Endothelial cell (in vitro differentiated cells): ENCODE measurements around the gene STXBP4. TPM values are rescaled to one million over a fixed set of nuclear protein-coding genes. Genes with fewer than 3 reads are reported as not detected.

Source experiments
- DNase-seq: peaks from one replicate; pipeline ENCODE4 v3.0.0; 2021; ENCODE audit warnings: low spot score
- H3K27ac Mint-ChIP-seq: one replicate; pipeline ENCODE4 v1.8.0; 2021; ENCODE audit warnings: mixed read lengths, inconsistent platforms; ENCODE audit not compliant: unreplicated experiment
- H3K27me3 Mint-ChIP-seq: one replicate; pipeline ENCODE4 v1.8.0; 2021; ENCODE audit warnings: mild to moderate bottlenecking, moderate library complexity, mixed read lengths, inconsistent platforms; ENCODE audit not compliant: unreplicated experiment
- H3K36me3 Mint-ChIP-seq: one replicate; pipeline ENCODE4 v1.8.0; 2021; ENCODE audit warnings: mild to moderate bottlenecking, low read depth, mixed read lengths, inconsistent platforms; ENCODE audit not compliant: unreplicated experiment
- H3K4me1 Mint-ChIP-seq: one replicate; pipeline ENCODE4 v1.8.0; 2021; ENCODE audit warnings: mild to moderate bottlenecking, mixed read lengths, inconsistent platforms; ENCODE audit not compliant: unreplicated experiment
- H3K4me3 Mint-ChIP-seq: one replicate; pipeline ENCODE4 v1.8.0; 2021; ENCODE audit warnings: mild to moderate bottlenecking, mixed read lengths, inconsistent platforms; ENCODE audit not compliant: unreplicated experiment
- H3K9me3 Mint-ChIP-seq: one replicate; pipeline ENCODE4 v1.8.0; 2021; ENCODE audit warnings: mixed read lengths, inconsistent platforms; ENCODE audit not compliant: unreplicated experiment
- total RNA-seq: library from RNA; stranded (reverse); fragmentation: NEBNext Ultra II Directional; extraction: Animal tissue kit (Norgen Biotek cat#: 25700); gene quantifications from one replicate; pipeline ENCODE4 v1.2.1, GENCODE V29; 2021; ENCODE audit not compliant: unreplicated experiment
- TF ChIP-seq, protein P1 (sequence below): fragments of 200-600 bp; sonication (generic); IDR thresholded peaks from one replicate; pipeline ENCODE4 v1.5.0; 2021; ENCODE audit warnings: antibody characterized with exemption; ENCODE audit not compliant: unreplicated experiment

Gene STXBP4
- total RNA-seq, 1 donor from 2014 or later: 7.5 TPM

DNA sequence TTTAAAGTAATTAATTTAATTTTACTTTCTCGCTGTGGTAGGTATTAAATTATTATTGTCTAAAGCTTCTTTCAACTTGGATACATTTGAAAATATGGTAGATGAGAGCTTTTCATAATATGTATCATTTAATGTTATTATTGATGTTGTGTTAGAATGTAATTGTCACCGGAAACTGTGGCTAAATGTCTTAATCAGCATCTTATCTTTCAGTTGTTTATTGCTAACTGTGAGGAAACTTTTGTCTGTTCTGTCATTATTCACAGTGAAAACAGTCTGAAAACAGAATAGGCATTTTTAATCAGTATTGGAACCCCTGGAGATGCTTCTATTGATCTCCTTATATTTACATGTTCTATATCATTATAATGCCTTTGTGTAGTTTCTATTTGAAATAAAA lies 120.7 kb downstream of the STXBP4 start:
- no peak for DNase-seq
- no peaks in the 10 kb centered on the region for H3K9me3 Mint-ChIP-seq
- TF ChIP-seq, protein P1, sequence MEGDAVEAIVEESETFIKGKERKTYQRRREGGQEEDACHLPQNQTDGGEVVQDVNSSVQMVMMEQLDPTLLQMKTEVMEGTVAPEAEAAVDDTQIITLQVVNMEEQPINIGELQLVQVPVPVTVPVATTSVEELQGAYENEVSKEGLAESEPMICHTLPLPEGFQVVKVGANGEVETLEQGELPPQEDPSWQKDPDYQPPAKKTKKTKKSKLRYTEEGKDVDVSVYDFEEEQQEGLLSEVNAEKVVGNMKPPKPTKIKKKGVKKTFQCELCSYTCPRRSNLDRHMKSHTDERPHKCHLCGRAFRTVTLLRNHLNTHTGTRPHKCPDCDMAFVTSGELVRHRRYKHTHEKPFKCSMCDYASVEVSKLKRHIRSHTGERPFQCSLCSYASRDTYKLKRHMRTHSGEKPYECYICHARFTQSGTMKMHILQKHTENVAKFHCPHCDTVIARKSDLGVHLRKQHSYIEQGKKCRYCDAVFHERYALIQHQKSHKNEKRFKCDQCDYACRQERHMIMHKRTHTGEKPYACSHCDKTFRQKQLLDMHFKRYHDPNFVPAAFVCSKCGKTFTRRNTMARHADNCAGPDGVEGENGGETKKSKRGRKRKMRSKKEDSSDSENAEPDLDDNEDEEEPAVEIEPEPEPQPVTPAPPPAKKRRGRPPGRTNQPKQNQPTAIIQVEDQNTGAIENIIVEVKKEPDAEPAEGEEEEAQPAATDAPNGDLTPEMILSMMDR: no peak
- no peak overlapping the region for H3K27ac Mint-ChIP-seq
- H3K36me3 Mint-ChIP-seq: no peaks in the 10 kb centered on the region
- H3K4me1 Mint-ChIP-seq: no peaks in the 10 kb centered on the region
- no peak overlapping the region for H3K4me3 Mint-ChIP-seq
- peaks cover 3% of the 10 kb centered on the region for H3K27me3 Mint-ChIP-seq

DNA sequence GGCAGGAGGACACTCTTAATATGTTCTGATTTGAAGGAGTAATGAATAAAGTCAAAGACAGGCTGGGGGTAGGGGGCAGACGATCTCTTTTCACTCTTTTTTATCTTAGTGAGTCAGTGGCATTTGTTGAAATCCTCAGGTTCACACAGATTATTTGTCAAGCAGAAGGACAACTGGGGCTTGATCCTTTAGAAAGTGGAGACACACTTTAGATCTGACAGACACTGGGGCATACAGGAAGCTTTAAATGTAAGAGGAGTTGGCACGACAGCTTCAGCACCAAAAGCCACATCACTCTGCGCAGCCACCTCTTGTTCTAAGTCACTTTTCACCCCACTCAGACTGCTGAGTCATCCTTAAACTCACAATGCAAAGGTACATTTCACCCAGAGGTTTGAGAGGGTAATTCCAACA lies 121.5 kb downstream of the STXBP4 start:
- Mint-ChIP-seq H3K27ac (no peak overlapping the region), H3K27me3 (peaks cover 3% of the 10 kb centered on the region), H3K36me3 (no peaks in the 10 kb centered on the region), H3K4me3 (no peak overlapping the region), H3K9me3 (no peaks in the 10 kb centered on the region), H3K4me1 (no peaks in the 10 kb centered on the region)
- TF ChIP-seq, protein P1: no peak
- DNase-seq: no peak

DNA sequence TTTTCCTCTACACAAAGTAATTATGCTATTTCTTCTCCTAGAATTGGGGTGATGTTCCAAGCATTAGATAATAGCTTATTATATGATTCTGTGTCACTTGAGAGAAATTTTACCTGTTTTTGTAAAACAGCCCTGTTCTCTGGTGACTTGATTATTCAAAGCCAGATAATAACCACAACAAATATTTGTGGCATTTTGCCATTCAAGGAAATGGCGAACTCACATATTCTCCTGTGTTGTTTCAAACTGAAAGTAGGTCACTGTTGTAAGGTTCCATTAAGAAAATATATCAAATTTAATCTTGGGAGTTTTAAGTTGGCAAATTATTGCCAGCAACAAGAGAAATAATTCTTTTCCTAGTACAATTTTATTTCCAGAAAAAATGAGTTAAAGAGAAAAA lies 124.8 kb downstream of the STXBP4 start:
- TF ChIP-seq, protein P1: no peak
- no peak overlapping the region for H3K27ac Mint-ChIP-seq
- no peak for DNase-seq
- no peaks in the 10 kb centered on the region for H3K36me3 Mint-ChIP-seq
- peaks cover 3% of the 10 kb centered on the region for H3K27me3 Mint-ChIP-seq
- H3K4me3 Mint-ChIP-seq: no peak overlapping the region
- no peaks in the 10 kb centered on the region for H3K9me3 Mint-ChIP-seq
- H3K4me1 Mint-ChIP-seq: no peaks in the 10 kb centered on the region

DNA sequence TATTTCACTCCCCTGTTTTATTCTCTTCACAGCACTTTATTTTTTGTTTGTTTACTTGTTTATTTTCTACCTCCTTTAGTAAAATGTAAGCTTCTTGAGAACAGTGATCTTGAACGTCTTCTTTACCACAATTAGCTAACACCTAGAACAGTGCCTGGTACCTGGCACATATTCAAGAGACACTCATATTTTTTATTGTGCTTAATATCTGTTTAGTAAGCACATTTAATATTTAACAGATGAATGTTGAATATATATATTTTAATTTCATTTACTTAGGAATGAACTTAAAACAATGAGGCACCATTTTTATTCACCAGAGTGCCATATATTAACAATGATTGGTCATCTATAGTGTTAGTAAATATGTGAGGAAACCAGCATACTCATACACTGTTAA lies 130.2 kb downstream of the STXBP4 start:
- H3K4me3 Mint-ChIP-seq: no peak overlapping the region
- H3K36me3 Mint-ChIP-seq: peaks cover 3% of the 10 kb centered on the region

DNA sequence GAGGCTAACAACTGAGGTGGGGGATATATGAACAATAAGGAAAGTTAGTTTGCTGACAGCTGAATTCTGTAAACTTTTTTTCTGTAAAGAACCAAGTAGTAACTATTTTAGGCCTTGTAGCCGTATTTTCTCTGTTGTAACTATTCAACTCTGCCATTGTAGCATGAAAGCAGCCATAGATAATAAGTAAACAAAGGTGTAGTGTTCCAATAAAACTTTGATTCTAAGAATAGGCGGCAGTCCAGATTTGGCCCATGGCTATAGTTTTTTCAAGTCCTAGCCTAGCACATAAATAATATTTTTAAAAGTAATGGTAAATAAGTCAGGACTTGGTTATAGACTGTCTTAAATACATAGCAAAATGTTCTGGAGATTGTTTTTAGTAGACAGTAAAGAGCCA lies 142.0 kb downstream of the STXBP4 start:
- TF ChIP-seq, protein P1: no peak
- Mint-ChIP-seq H3K4me3 (no peak overlapping the region), H3K27me3 (peaks cover 3% of the 10 kb centered on the region), H3K27ac (no peak overlapping the region), H3K36me3 (no peaks in the 10 kb centered on the region), H3K4me1 (no peaks in the 10 kb centered on the region), H3K9me3 (peaks cover 8% of the 10 kb centered on the region)
- DNase-seq: no peak

More for the DNA sequence above, 130.2 kb downstream of the STXBP4 start:
- Mint-ChIP-seq H3K27ac (no peak overlapping the region), H3K27me3 (no peaks in the 10 kb centered on the region), H3K4me1 (no peaks in the 10 kb centered on the region), H3K9me3 (no peaks in the 10 kb centered on the region)
- TF ChIP-seq, protein P1: no peak
- DNase-seq: no peak
